GM20000 (cell line): ENCODE results near the gene ADORA3.

ENCODE experiments used
- DNase-seq: peaks from one replicate; pipeline ENCODE4 v3.0.0; 2012; ENCODE audit warnings: low spot score
- TF ChIP-seq, protein P1 (sequence below): IDR thresholded peaks from 2 replicates; pipeline ENCODE4 v1.5.1; 2012; ENCODE audit warnings: mild to moderate bottlenecking, control low read depth; ENCODE audit errors: extremely low read depth, missing control alignments

The ADORA3 gene

DNA sequence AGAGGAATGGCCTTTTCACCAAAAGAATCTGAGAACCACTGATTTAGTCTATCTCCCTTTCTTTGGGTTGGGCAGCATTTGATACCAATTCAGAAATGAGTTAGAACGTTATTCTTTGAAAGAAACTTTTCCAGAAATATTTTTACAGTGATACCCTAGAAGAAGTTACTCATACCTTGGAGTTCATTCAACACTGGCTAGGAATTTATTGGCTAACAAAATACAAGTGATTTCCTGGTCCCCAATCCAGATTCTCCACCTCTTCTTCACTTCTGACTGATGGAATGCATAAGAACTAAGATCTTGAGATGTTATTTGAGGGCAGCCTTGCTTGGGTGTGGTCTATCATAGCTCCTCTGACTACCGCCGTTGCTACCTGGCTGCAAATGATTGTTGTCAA lies 20.3 kb downstream of the ADORA3 start:
- TF ChIP-seq, protein P1, sequence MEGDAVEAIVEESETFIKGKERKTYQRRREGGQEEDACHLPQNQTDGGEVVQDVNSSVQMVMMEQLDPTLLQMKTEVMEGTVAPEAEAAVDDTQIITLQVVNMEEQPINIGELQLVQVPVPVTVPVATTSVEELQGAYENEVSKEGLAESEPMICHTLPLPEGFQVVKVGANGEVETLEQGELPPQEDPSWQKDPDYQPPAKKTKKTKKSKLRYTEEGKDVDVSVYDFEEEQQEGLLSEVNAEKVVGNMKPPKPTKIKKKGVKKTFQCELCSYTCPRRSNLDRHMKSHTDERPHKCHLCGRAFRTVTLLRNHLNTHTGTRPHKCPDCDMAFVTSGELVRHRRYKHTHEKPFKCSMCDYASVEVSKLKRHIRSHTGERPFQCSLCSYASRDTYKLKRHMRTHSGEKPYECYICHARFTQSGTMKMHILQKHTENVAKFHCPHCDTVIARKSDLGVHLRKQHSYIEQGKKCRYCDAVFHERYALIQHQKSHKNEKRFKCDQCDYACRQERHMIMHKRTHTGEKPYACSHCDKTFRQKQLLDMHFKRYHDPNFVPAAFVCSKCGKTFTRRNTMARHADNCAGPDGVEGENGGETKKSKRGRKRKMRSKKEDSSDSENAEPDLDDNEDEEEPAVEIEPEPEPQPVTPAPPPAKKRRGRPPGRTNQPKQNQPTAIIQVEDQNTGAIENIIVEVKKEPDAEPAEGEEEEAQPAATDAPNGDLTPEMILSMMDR = no peak

DNA sequence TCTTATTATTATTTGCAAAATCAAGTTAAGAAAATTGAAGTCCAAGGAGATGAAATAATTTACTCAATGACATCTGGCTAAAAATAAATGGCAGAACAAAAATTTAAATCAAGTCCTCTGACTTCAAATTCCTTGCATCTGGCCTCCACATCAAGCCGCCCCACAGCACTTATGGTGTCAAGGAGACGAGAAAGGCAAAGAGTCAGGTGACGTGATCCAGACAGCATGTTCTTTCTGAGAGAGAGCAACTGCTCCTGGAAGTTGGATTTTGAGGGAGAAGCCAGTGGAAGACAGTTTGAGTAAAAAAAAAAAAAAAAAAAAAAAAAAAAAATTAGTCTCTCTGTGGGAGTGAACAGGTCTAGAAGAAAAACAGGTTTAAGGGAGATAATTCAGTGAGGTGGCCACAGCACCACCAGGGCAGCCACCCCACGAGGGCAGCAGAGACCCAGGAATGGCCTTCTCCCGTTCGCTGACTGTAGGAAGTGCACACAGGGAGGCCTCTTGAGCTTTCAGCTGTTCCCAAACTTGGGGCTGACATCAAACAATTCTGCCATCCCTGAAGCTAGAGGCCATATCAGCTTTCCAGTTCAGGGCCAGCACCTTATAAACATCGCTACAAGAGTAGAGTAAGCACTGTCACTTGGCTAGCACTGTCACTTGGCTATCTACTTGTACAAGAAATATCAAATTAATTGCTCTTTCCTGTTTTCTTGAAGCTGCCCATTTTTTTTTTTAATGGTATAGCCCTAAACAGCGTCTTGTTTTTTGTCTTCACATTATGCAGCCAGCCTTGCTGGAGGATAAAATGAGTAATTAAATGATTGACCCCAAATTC lies 21.8 kb downstream of the ADORA3 start:
- TF ChIP-seq, protein P1 = peak; percentile 87
- peak; percentile 69 for DNase-seq

More for the DNA sequence above, 20.3 kb downstream of the ADORA3 start:
- no peak for DNase-seq

DNA sequence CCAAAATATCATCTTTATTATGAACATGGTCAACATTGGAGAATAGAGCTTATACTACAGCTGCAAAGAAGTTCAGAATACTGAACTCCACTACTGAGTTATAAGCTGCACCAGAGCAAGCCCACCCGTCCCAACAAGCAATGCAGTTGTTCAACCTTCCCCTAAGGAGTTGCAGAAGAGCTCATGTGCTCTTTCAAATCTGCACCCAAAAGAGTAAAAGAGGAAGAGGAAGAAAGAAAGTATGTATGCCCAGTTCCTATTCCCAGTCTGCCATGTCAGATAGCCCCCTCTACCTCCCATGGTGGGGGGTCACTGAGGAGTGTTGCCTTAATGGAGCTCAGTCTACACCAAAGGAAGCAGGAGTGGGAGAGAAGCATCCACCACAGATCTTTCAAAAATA lies 22.8 kb downstream of the ADORA3 start:
- no peak for DNase-seq
- TF ChIP-seq, protein P1 = no peak

DNA sequence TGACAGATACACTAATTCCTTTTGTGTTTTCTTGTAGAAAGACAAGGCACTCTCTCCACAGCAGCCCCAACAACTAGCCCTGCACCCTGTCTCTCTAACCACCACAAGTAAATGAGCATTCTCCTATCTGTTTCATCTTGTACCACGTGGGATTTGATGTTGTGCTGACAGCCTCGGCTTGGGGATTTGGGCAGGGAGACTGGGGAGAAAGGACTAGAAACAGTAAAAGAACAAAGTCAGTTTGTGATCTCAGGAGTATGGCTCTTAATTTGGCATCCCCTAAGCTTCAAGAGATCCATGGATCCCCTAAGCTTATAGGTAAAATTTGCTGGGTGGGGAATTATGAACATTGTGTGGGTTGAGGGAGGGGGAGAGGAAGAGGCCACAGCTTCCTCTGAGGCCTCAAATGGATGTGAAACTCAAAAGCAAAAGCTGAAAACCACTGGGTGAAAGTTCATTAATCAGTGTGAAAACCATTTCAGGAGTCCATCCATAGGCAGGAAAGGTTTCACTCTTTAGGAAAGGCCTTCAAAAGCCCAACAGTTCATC lies 26.6 kb downstream of the ADORA3 start:
- TF ChIP-seq, protein P1 = no peak
- DNase-seq = peak; percentile 48

DNA sequence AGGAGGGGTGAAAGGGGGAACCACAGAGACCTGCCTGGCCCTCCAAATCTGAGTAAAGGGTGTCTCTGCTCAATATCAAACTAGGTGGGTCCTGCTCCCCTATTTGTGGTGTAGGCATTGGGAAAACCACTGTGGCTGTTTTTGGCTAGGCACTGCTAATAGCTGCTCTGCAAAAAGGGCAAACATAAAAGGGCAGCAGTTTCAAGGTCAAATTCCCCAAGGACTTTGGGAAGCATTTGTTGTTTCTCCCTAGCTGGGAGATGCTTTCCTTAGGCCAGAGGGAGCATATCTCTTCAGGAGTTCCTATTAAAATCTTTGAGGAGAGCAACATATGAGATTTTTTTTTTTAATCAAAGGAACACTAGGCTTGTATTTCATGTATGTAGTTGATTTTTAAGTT lies 27.2 kb downstream of the ADORA3 start:
- TF ChIP-seq, protein P1 = no peak
- no peak for DNase-seq

DNA sequence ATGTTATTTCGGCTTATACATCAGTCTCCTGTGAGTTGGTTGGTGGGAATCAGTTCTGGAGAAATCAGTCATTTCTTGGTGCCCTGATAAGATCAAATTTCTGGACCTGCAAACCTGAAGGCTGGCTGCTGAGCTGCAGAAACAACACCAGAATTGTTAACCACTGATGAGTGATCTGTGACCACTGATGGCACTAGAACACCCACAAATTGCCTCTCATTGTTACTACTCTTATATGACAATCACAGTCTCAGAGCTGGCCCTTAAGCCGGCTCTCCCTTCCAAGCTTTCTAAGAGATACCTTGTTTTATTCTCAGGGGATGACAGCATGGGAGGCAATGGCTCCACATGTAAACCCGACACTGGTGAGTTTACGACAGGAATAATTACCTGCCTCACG lies 27.7 kb downstream of the ADORA3 start:
- no peak for DNase-seq
- TF ChIP-seq, protein P1 = no peak

DNA sequence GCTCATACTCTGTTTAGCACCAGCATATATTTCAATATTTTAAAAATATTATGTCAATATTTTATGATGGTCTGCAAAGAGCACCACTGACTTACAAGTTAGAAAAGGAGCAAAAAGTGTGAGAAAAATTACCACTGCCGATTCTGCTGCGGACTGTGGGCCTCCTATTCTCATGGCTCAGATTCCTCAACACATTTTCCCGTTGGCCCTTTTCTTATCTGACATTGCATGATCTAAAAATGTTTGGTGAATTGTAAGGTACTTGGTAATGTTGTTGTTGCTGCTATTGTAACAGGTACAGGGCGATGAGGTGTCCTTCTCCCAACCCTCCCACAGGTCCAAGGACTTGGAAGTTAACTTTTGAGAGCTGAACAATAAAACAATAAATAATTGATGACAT lies 28.9 kb downstream of the ADORA3 start:
- TF ChIP-seq, protein P1 = no peak
- no peak for DNase-seq
